Activated CD4-positive, alpha-beta T cell treated with anti-CD3 and anti-CD28 coated beads for 36 hours (primary cell): ENCODE results near the gene SNRNP70. TPM values are rescaled to one million over a fixed set of nuclear protein-coding genes. Genes with fewer than 3 reads are reported as not detected.

Experiments used
- ATAC-seq: fragments of 200-7000 bp; cut with Tn5 transposase; one replicate; pipeline ENCODE4 v1.10.0; 2021; ENCODE audit warnings: mild to moderate bottlenecking, moderate library complexity
- CTCF ChIA-PET: fragments of 350-600 bp; sonication (Branson Sonifier 250); formaldehyde crosslinking; loops from one replicate; lab custom pipeline; 2021; ENCODE audit warnings: antibody characterized with exemption; lab: Charles Lee
- POLR2A ChIA-PET: fragments of 350-600 bp; sonication (Branson Sonifier 250); formaldehyde crosslinking; loops from one replicate; lab custom pipeline; 2021; ENCODE audit warnings: antibody characterized with exemption, inconsistent platforms; lab: Charles Lee
- DNase-seq: peaks from one replicate; pipeline ENCODE4 v3.0.0-alpha.2; 2020
- H3K27ac Mint-ChIP-seq: one replicate; pipeline ENCODE4 v1.8.0; 2021; ENCODE audit warnings: mixed read lengths
- H3K27me3 Mint-ChIP-seq: one replicate; pipeline ENCODE4 v1.8.0; 2021; ENCODE audit warnings: mixed read lengths
- H3K36me3 Mint-ChIP-seq: one replicate; pipeline ENCODE4 v1.8.0; 2021; ENCODE audit warnings: low read depth, mixed read lengths
- H3K4me1 Mint-ChIP-seq: one replicate; pipeline ENCODE4 v1.8.0; 2021; ENCODE audit warnings: mixed read lengths
- H3K4me3 Mint-ChIP-seq: one replicate; pipeline ENCODE4 v1.8.0; 2021; ENCODE audit warnings: mild to moderate bottlenecking, moderate library complexity, mixed read lengths
- H3K9me3 Mint-ChIP-seq: one replicate; pipeline ENCODE4 v1.8.0; 2021; ENCODE audit warnings: low read depth, mixed read lengths
- intact Hi-C, 2 experiments: fragments of 100-400 bp; cut with DNase I in 1 of 2; cut with micrococcal nuclease in 1 of 2; formaldehyde crosslinking; loops; one replicate each; pipeline versions ENCODE4 v1.14.2 to v1.15.1; 2022 to 2024; cut with DNase I, micrococcal nuclease
- total RNA-seq, 2 experiments: library from RNA; stranded (reverse); gene quantifications; one replicate each; pipeline ENCODE4 v1.2.3, GENCODE V29; 2021

Gene SNRNP70
- total RNA-seq, 2 experiments from 2014 or later: 225 to 306 TPM

DNA sequence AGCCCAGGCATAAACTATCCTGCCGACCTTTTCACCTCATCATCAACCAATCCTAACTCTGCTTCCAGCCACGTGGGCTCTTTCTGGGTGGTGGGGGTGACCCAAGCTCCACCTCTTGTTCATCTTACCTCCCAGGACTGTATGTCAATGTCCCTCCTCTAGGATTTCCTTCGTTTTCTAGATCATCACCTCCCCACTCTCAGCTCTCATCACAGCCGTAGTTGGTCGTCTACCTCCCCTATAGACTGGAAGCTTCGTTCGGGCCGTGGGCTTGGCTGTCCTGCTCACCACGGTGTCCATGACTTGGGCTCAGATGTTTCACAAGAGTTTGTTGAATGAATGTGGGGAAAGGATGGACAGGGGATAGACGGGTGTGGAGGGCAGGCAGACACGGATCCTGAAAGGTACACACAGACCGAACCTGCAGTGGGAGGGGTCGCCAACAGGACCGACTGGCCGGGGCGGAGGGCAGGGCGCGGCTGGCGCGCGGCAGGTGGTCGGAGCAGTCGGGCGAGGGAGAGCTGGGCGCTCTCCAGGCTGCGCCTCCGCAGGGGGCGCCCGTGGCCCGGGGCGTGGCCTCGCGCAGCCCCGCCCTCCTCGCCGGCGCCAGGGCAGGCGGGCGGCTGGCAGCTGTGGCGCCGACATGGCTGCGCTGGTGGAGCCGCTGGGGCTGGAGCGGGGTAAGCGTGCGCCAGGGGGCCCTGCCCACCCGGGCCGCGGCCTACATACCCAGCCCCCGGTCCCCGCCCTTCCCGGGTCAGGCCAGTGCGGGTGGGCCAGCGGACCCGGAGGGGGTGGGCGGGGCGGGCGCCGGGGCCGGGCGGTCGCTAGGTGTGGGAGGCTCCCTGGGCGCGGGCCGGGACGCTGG, 28.7 kb downstream of the SNRNP70 start, which contains the start of gene LIN7B:
TSS of gene LIN7B (plus strand) at position 609 of the 868 bp plus-strand sequence. CDS start at position 644, 35 bp downstream.
- peak within 1 kb of the TSS; percentile 13 for H3K27ac Mint-ChIP-seq
- peaks cover 2% of the 10 kb centered on the region for H3K36me3 Mint-ChIP-seq
- peak; percentile 76 for ATAC-seq
- peak; percentile 85 for DNase-seq
- intact Hi-C loops: loop anchor here in 1 of 2 experiments (1.0 to 2.0 kb wide), 4 partner anchors 14 to 57 kb away; partner anchors contain the start of genes CGB7 and SNRNP70
- ChIA-PET POLR2A (interaction anchor here (0.7 to 1.1 kb wide), 3 partner anchors 9 to 21 kb away, joined by 3 read pairs; no protein-coding TSS in a partner anchor), CTCF (interaction anchor here (0.6 to 2.4 kb wide), 22 partner anchors 8 to 338 kb away, joined by 3 to 28 read pairs (median 4); partner anchors contain the start of genes PIH1D1 and RUVBL2)
- H3K9me3 Mint-ChIP-seq: no peaks in the 10 kb centered on the region
- H3K4me3 Mint-ChIP-seq: peak within 1 kb of the TSS; percentile 76
- peaks cover 29% of the 10 kb centered on the region for H3K4me1 Mint-ChIP-seq
- H3K27me3 Mint-ChIP-seq: no peaks in the 10 kb centered on the region

GRCh38 chr19:49114630-49115363, 29.5 kb downstream of the SNRNP70 start:
- Mint-ChIP-seq H3K27me3 (no peaks in the 10 kb centered on the region), H3K4me1 (peaks cover 29% of the 10 kb centered on the region), H3K27ac (no peak overlapping the region), H3K9me3 (no peaks in the 10 kb centered on the region), H3K4me3 (peak overlapping the region; percentile 72), H3K36me3 (peaks cover 2% of the 10 kb centered on the region)
- intact Hi-C loops: loop anchor here in 1 of 2 experiments (1.0 to 2.0 kb wide), 4 partner anchors 14 to 58 kb away; partner anchors contain the start of genes CGB7 and SNRNP70
- CTCF ChIA-PET: interaction anchor here (0.6 to 2.4 kb wide), 14 partner anchors 9 to 121 kb away, joined by 3 to 28 read pairs (median 3); partner anchors contain the start of gene RUVBL2
- DNase-seq: peak; percentile 77
- POLR2A ChIA-PET: interaction anchor here (0.7 to 1.1 kb wide), 3 partner anchors 10 to 22 kb away, joined by 3 read pairs; no protein-coding TSS in a partner anchor
- ATAC-seq: no peak

DNA sequence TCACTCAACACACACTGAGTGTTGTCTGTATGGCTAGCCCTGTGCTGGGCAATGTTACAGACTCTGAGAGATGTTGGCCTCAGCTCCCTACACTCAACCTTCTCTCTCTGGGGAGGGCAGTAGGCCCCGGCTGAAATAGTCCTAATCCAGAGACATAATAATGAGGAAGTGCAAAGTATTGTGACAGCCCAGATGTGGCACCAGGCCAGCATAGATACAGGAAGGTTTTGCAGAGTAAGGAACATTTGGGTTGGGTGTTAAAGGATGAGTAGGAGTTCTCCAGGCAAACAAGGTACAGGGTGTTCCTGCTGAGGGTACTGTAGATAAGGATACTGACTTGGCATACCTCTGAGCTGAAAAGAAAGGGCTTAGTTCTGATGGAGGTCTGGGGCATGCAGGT, 31.3 kb downstream of the SNRNP70 start:
- Mint-ChIP-seq H3K4me3 (no peak overlapping the region), H3K9me3 (no peaks in the 10 kb centered on the region), H3K36me3 (peaks cover 2% of the 10 kb centered on the region), H3K27me3 (peaks cover 8% of the 10 kb centered on the region), H3K4me1 (peaks cover 35% of the 10 kb centered on the region), H3K27ac (no peak overlapping the region)
- intact Hi-C loops: no loop called here
- CTCF ChIA-PET: interaction anchor here (0.6 kb wide), 1 partner anchor 540 kb away, joined by 3 read pairs; no protein-coding TSS in a partner anchor
- no peak for ATAC-seq
- DNase-seq: no peak
- POLR2A ChIA-PET: no interaction called here

DNA sequence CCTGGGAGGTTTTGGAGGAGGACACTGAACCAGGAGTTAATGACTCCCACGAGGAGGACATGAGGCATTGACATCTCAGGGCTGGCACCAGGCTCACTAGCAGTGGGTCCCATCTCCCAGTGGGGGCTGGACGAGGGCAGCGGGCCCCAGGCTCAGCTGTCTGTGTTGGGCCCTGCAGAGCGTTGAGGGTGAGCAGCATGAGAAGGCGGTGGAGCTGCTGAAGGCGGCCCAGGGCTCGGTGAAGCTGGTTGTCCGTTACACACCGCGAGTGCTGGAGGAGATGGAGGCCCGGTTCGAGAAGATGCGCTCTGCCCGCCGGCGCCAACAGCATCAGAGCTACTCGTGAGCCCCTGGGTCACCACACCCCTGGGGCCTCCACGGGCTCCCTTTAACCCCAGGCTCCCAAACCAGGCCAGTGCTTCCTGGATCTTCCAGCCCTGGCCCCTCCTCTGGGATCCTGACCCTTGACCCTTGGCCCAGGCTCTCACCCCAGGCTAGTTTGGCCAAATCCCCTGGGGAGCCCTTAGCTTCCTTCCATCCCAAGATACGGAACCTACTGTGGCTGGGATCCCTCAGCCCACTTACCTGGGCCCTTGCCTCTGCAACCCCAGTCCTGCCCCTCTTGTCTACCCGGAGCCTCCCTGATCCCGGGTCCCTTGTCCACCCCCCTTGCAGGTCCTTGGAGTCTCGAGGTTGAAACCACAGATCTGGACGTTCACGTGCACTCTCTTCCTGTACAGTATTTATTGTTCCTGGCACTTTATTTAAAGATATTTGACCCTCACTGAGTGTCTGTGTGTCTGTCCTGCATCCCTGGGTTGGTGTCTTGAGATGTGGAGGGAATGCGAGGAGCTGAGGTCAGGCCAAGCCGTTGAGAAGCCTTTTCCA, 32.7 kb downstream of the SNRNP70 start:
- DNase-seq (no peak), ATAC-seq (no peak)
- ChIA-PET CTCF (interaction anchor here (0.5 to 0.6 kb wide), 3 partner anchors 14 to 780 kb away, joined by 3 to 4 read pairs (median 3); no protein-coding TSS in a partner anchor), POLR2A (interaction anchor here (0.5 to 1.3 kb wide), 3 partner anchors 10 to 441 kb away, joined by 3 to 4 read pairs (median 4); no protein-coding TSS in a partner anchor)
- Mint-ChIP-seq H3K27ac (peak overlapping the region; percentile 84), H3K9me3 (no peaks in the 10 kb centered on the region), H3K27me3 (peaks cover 8% of the 10 kb centered on the region), H3K36me3 (peaks cover 2% of the 10 kb centered on the region), H3K4me1 (peaks cover 35% of the 10 kb centered on the region), H3K4me3 (peak overlapping the region; percentile 80)
- intact Hi-C loops: loop anchor here (2.0 kb wide), 6 partner anchors 33 to 523 kb away; partner anchors contain the start of genes GYS1 (in 1 of the 2), RRAS (in 1 of the 2), RUVBL2 (in 1 of the 2) and SNRNP70 (in 1 of the 2)

- intact Hi-C loops: loop anchor here (1.0 to 2.0 kb wide), 12 partner anchors 10 to 648 kb away; partner anchors contain the start of genes SNRNP70 (in 2 of the 2), GYS1 (in 1 of the 2), PPP1R15A (in 1 of the 2) and RRAS (in 1 of the 2)
Measured at GRCh38 chr19:49118565-49119410, 33.5 kb downstream of the SNRNP70 start, which contains the start of gene C19orf73. Gene C19orf73, minus strand, starts transcription at chr19:49119143. Its CDS starts 121 bp downstream, at chr19:49119022.

GRCh38 chr19:49119411-49120324, 34.4 kb downstream of the SNRNP70 start, which contains the start of gene PPFIA3:
Gene PPFIA3, plus strand, starts transcription at chr19:49119544. Its CDS starts 8,330 bp downstream, at chr19:49127874.
- ATAC-seq (no peak), DNase-seq (peak; percentile 48)
- peak within 1 kb of the TSS; percentile 84 for H3K27ac Mint-ChIP-seq
- no peaks in the 10 kb centered on the region for H3K9me3 Mint-ChIP-seq
- ChIA-PET POLR2A (interaction anchor here (1.2 kb wide), 1 partner anchor 8 kb away, joined by 3 read pairs; no protein-coding TSS in a partner anchor), CTCF (interaction anchor here (1.0 to 1.8 kb wide), 3 partner anchors 9 to 28 kb away, joined by 3 to 8 read pairs (median 6); no protein-coding TSS in a partner anchor)
- intact Hi-C loops: loop anchor here (1.0 to 10.0 kb wide), 13 partner anchors 9 to 795 kb away; partner anchors contain the start of genes SNRNP70 (in 2 of the 2), EMP3 (in 1 of the 2), GYS1 (in 1 of the 2) and PPP1R15A (in 1 of the 2)
- peaks cover 2% of the 10 kb centered on the region for H3K36me3 Mint-ChIP-seq
- peaks cover 8% of the 10 kb centered on the region for H3K27me3 Mint-ChIP-seq
- H3K4me3 Mint-ChIP-seq: peak within 1 kb of the TSS; percentile 80
- peaks cover 26% of the 10 kb centered on the region for H3K4me1 Mint-ChIP-seq

More at GRCh38 chr19:49118565-49119410, 33.5 kb downstream of the SNRNP70 start, which contains the start of gene C19orf73:
- CTCF ChIA-PET: interaction anchor here (0.5 to 1.8 kb wide), 2 partner anchors 10 to 13 kb away, joined by 4 to 8 read pairs; no protein-coding TSS in a partner anchor
- peak within 1 kb of the TSS; percentile 80 for H3K4me3 Mint-ChIP-seq
- POLR2A ChIA-PET: interaction anchor here (1.2 kb wide), 1 partner anchor 9 kb away, joined by 3 read pairs; no protein-coding TSS in a partner anchor
- peaks cover 8% of the 10 kb centered on the region for H3K27me3 Mint-ChIP-seq
- H3K36me3 Mint-ChIP-seq: peaks cover 2% of the 10 kb centered on the region
- peak within 1 kb of the TSS; percentile 84 for H3K27ac Mint-ChIP-seq
- ATAC-seq (peak; percentile 85), DNase-seq (peak; percentile 98)
- peaks cover 28% of the 10 kb centered on the region for H3K4me1 Mint-ChIP-seq
- H3K9me3 Mint-ChIP-seq: no peaks in the 10 kb centered on the region

GRCh38 chr19:49120325-49120683, 35.1 kb downstream of the SNRNP70 start:
- DNase-seq (no peak), ATAC-seq (no peak)
- Mint-ChIP-seq H3K27me3 (peaks cover 8% of the 10 kb centered on the region), H3K4me1 (peaks cover 22% of the 10 kb centered on the region), H3K27ac (no peak overlapping the region), H3K9me3 (no peaks in the 10 kb centered on the region), H3K36me3 (peaks cover 2% of the 10 kb centered on the region), H3K4me3 (peak overlapping the region; percentile 80)
- intact Hi-C loops: loop anchor here in 1 of 2 experiments (10.0 kb wide), 1 partner anchor 796 kb away; the partner anchor contains the start of gene EMP3
- CTCF ChIA-PET: interaction anchor here (1.0 to 1.8 kb wide), 4 partner anchors 9 to 87 kb away, joined by 3 to 8 read pairs (median 4); no protein-coding TSS in a partner anchor
- POLR2A ChIA-PET: interaction anchor here (1.2 kb wide), 1 partner anchor 8 kb away, joined by 3 read pairs; no protein-coding TSS in a partner anchor

GRCh38 chr19:49120868-49121267, 35.6 kb downstream of the SNRNP70 start:
- peaks cover 2% of the 10 kb centered on the region for H3K36me3 Mint-ChIP-seq
- DNase-seq: no peak

More at GRCh38 chr19:49120868-49121267, 35.6 kb downstream of the SNRNP70 start:
- no peak for ATAC-seq
- CTCF ChIA-PET: interaction anchor here (0.6 to 1.8 kb wide), 5 partner anchors 8 to 443 kb away, joined by 3 to 8 read pairs (median 3); no protein-coding TSS in a partner anchor
- Mint-ChIP-seq H3K4me1 (peaks cover 22% of the 10 kb centered on the region), H3K4me3 (peak overlapping the region; percentile 80), H3K27ac (peak overlapping the region; percentile 34), H3K9me3 (no peaks in the 10 kb centered on the region), H3K27me3 (peaks cover 8% of the 10 kb centered on the region)
- POLR2A ChIA-PET: no interaction called here
- intact Hi-C loops: loop anchor here in 1 of 2 experiments (10.0 kb wide), 1 partner anchor 796 kb away; the partner anchor contains the start of gene EMP3
